ENCODE results near the gene RBPJL.
A peak's percentile ranks its signal among the peaks of the same experiment; 100 is the strongest.

GRCh38 chr20:45329497-45330319 is 23.1 kb downstream of the RBPJL start:
- TF ChIP-seq, protein P1, sequence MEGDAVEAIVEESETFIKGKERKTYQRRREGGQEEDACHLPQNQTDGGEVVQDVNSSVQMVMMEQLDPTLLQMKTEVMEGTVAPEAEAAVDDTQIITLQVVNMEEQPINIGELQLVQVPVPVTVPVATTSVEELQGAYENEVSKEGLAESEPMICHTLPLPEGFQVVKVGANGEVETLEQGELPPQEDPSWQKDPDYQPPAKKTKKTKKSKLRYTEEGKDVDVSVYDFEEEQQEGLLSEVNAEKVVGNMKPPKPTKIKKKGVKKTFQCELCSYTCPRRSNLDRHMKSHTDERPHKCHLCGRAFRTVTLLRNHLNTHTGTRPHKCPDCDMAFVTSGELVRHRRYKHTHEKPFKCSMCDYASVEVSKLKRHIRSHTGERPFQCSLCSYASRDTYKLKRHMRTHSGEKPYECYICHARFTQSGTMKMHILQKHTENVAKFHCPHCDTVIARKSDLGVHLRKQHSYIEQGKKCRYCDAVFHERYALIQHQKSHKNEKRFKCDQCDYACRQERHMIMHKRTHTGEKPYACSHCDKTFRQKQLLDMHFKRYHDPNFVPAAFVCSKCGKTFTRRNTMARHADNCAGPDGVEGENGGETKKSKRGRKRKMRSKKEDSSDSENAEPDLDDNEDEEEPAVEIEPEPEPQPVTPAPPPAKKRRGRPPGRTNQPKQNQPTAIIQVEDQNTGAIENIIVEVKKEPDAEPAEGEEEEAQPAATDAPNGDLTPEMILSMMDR (conservative IDR thresholded peaks at IDR 0.05; ENCODE audit: low read length), result 0 out of 2 replicates have a peak, but pooled peaks have one; percentile 12
- no peak for TF ChIP-seq EZH2phosphoT487 (IDR thresholded peaks at IDR 0.05; ENCODE audit: borderline replicate concordance, low read depth, low read length)

All from OCI-LY7 (cell line).